Esophagus muscularis mucosa (tissue), 4 donors: ENCODE results near the gene MRNIP. TPM values are rescaled to one million over a fixed set of nuclear protein-coding genes. Genes with fewer than 3 reads are reported as not detected.

ENCODE experiments used
- DNase-seq: peaks from one replicate; pipeline ENCODE4 v3.0.0-alpha.2; 2017; ENCODE audit errors: extremely low spot score
- H3K27ac ChIP-seq, 4 donors: fragments of 200-600 bp; sonication (generic); replicated peaks in 1 of 4; 1 replicate in 3 of 4; 2 replicates in 1 of 4; pipeline ENCODE4 v1.5.1; 2016 to 2019; ENCODE audit warnings: mild to moderate bottlenecking in 1 of 4
- H3K27me3 ChIP-seq, 4 donors: fragments of 200-600 bp; sonication (generic); one replicate each; pipeline versions ENCODE4 v1.5.1 to v1.6.0; 2016 to 2019
- H3K36me3 ChIP-seq, 4 donors: fragments of 200-600 bp; sonication (generic); one replicate each; pipeline ENCODE4 v1.5.1; 2016 to 2019
- H3K4me1 ChIP-seq, 4 donors: fragments of 200-600 bp; sonication (generic); one replicate each; pipeline ENCODE4 v1.5.1; 2016 to 2019
- H3K4me3 ChIP-seq, 4 donors: fragments of 200-600 bp; sonication (generic); 1 replicate in 2 of 4; 2 replicates in 2 of 4; pipeline ENCODE4 v1.5.1; 2016 to 2019; ENCODE audit warnings: mild to moderate bottlenecking in 4 of 4, moderate library complexity in 1 of 4
- H3K9me3 ChIP-seq, 4 donors: fragments of 200-600 bp; sonication (generic); 1 replicate in 3 of 4; 2 replicates in 1 of 4; pipeline ENCODE4 v1.5.1; 2016 to 2019
- CTCF ChIP-seq, 3 experiments: fragments of 200-600 bp in 2 of 3; fragments of 450-650 bp in 1 of 3; sonication (generic) in 2 of 3; IDR thresholded peaks; one replicate each; pipeline ENCODE4 v1.5.1; 2017 to 2019; ENCODE audit warnings: antibody characterized with exemption in 3 of 3, mild to moderate bottlenecking in 2 of 3, moderate library complexity in 1 of 3
- EP300 ChIP-seq: sonication (generic); formaldehyde crosslinking; IDR thresholded peaks from one replicate; pipeline ENCODE4 v1.6.1; 2017; ENCODE audit warnings: antibody characterized with exemption
- POLR2A ChIP-seq: fragments of 450-650 bp; IDR thresholded peaks from one replicate; pipeline ENCODE4 v1.6.1; 2017; ENCODE audit warnings: antibody characterized with exemption, moderate library complexity, mild to moderate bottlenecking, low read depth
- POLR2AphosphoS5 ChIP-seq, 2 donors: sonication (generic); formaldehyde crosslinking; IDR thresholded peaks; one replicate each; pipeline ENCODE4 v1.6.1; 2017; ENCODE audit warnings: antibody characterized with exemption in 2 of 2
- WGBS: methylation state at CpG from one replicate; pipeline ENCODE4 v1.1.5; 2018; 5-methylcytosine and 5-hydroxymethylcytosine counted together
- intact Hi-C: fragments of 100-400 bp; cut with DNase I; formaldehyde crosslinking; loops from one replicate; pipeline ENCODE4 v1.15.1; 2023
- total RNA-seq, 4 donors: library from RNA; depleted of rRNA; stranded (reverse); fragments of >200 nt; gene quantifications; one replicate each; pipeline versions ENCODE4 v1.1.0 to v1.2.1, GENCODE V29; 2016

The MRNIP gene
- total RNA-seq, 4 donors from 2014 or later: 21.2 to 34.2 (median 23.3) TPM

GRCh38 chr5:179795863-179796833 lies 62.5 kb downstream of the MRNIP start:
- peak overlapping the region; percentile 79 to 90 (median 84) for H3K27ac ChIP-seq

GRCh38 chr5:179795049-179795862 lies 63.4 kb downstream of the MRNIP start:
- H3K4me1 ChIP-seq: peaks cover 48 to 58% (median 55%) of the 10 kb centered on the region in 4 donors
- no peaks in the 10 kb centered on the region for H3K27me3 ChIP-seq
- no peak for DNase-seq
- no peaks in the 10 kb centered on the region for H3K9me3 ChIP-seq
- TF ChIP-seq POLR2AphosphoS5 (IDR thresholded peaks at IDR 0.05) (no peak), EP300 (no peak), CTCF (IDR thresholded peaks at IDR 0.05) (no peak), POLR2A (no peak)
- H3K27ac ChIP-seq: peak overlapping the region; percentile 79 to 90 (median 84)
- peak overlapping the region; percentile 62 to 80 (median 72) for H3K4me3 ChIP-seq
- H3K36me3 ChIP-seq: peaks cover 30 to 39% (median 32%) of the 10 kb centered on the region in 4 donors
- WGBS: 53% methylated on average over 8 of the region's 53 CpGs
- intact Hi-C loops: loop anchor here (5.0 kb wide), 2 partner anchors 33 to 138 kb away; no protein-coding TSS in a partner anchor

More at GRCh38 chr5:179795863-179796833, 62.5 kb downstream of the MRNIP start:
- no peak for TF ChIP-seq EP300
- peak; percentile 54 to 77 for TF ChIP-seq POLR2AphosphoS5 (IDR thresholded peaks at IDR 0.05)
- TF ChIP-seq POLR2A: peak; percentile 12
- peak; percentile 86 to 95 (median 89) for TF ChIP-seq CTCF (IDR thresholded peaks at IDR 0.05)
- Histone ChIP-seq H3K27me3 (no peaks in the 10 kb centered on the region), H3K4me1 (peaks cover 48 to 62% (median 59%) of the 10 kb centered on the region in 4 donors), H3K9me3 (no peaks in the 10 kb centered on the region), H3K36me3 (peaks cover 35 to 48% (median 40%) of the 10 kb centered on the region in 4 donors), H3K4me3 (peak overlapping the region; percentile 62 to 80 (median 72))
- intact Hi-C loops: loop anchor here (5.0 kb wide), 2 partner anchors 34 to 139 kb away; no protein-coding TSS in a partner anchor
- 25% methylated on average over 10 of the region's 113 CpGs for WGBS
- DNase-seq: no peak

GRCh38 chr5:179794575-179794974 lies 64.0 kb downstream of the MRNIP start:
- Histone ChIP-seq H3K27me3 (no peaks in the 10 kb centered on the region), H3K36me3 (peaks cover 24 to 32% (median 25%) of the 10 kb centered on the region in 4 donors), H3K9me3 (no peaks in the 10 kb centered on the region), H3K27ac (peak overlapping the region; percentile 66 to 90 (median 84)), H3K4me3 (peak overlapping the region; percentile 62 to 80 (median 72)), H3K4me1 (peaks cover 48 to 58% (median 55%) of the 10 kb centered on the region in 4 donors)
- no CpG with 5 or more reads among the region's 3 CpGs for WGBS
- no peak for DNase-seq
- TF ChIP-seq POLR2A (no peak), EP300 (no peak), CTCF (IDR thresholded peaks at IDR 0.05) (no peak), POLR2AphosphoS5 (IDR thresholded peaks at IDR 0.05) (no peak)
- intact Hi-C loops: no loop called here

GRCh38 chr5:179794171-179794570 lies 64.4 kb downstream of the MRNIP start:
- H3K4me3 ChIP-seq: peak overlapping the region; percentile 31 to 80 (median 70)
- H3K27me3 ChIP-seq: no peaks in the 10 kb centered on the region
- DNase-seq: no peak
- WGBS: 68% methylated on average over 3 of the region's 3 CpGs
- intact Hi-C loops: no loop called here
- H3K27ac ChIP-seq: peak overlapping the region; percentile 50 to 73 (median 66)
- H3K9me3 ChIP-seq: no peaks in the 10 kb centered on the region
- TF ChIP-seq POLR2A (no peak), EP300 (no peak), CTCF (IDR thresholded peaks at IDR 0.05) (no peak), POLR2AphosphoS5 (IDR thresholded peaks at IDR 0.05) (no peak)
- H3K36me3 ChIP-seq: peaks cover 19 to 28% (median 21%) of the 10 kb centered on the region in 4 donors
- peaks cover 48 to 58% (median 55%) of the 10 kb centered on the region in 4 donors for H3K4me1 ChIP-seq
